OCI-LY3 (cell line): ENCODE measurements around the gene S100A7.

Experiments used
- H2AFZ ChIP-seq: fragments of 200-600, 300-600 bp; shearing (Covaris generic); 2 replicates; pipeline ENCODE4 v1.6.0; 2014; ENCODE audit warnings: antibody characterized with exemption, low read depth, low read length
- H3K27ac ChIP-seq: fragments of 200-600, 300-600 bp; sonication (generic); 2 replicates; pipeline ENCODE4 v1.5.1; 2014; ENCODE audit warnings: mild to moderate bottlenecking, low read length, moderate library complexity, mixed read lengths
- H3K27me3 ChIP-seq: fragments of 200-600, 300-600 bp; sonication (generic); 2 replicates; pipeline ENCODE4 v1.6.1; 2014; ENCODE audit warnings: low read depth, low read length, mixed read lengths
- H3K36me3 ChIP-seq: fragments of 200-600, 300-600 bp; sonication (generic); replicated peaks from 2 replicates; pipeline ENCODE3; 2014; ENCODE audit warnings: low read depth, low read length, mixed read lengths
- H3K4me1 ChIP-seq: fragments of 300-600, 200-600 bp; sonication (generic); 2 replicates; pipeline ENCODE4 v1.6.1; 2014; ENCODE audit warnings: low read length, mixed read lengths
- H3K4me2 ChIP-seq: fragments of 200-600, 300-600 bp; sonication (generic); 2 replicates; pipeline ENCODE4 v1.6.1; 2014; ENCODE audit warnings: low read length, mixed read lengths
- H3K4me3 ChIP-seq: fragments of 300-600, 200-600 bp; sonication (generic); 2 replicates; pipeline ENCODE4 v1.5.1; 2014; ENCODE audit warnings: antibody characterized with exemption, mild to moderate bottlenecking, low read length, moderate library complexity
- H3K79me2 ChIP-seq: fragments of 300-600, 200-600 bp; shearing (Covaris generic); 2 replicates; pipeline ENCODE4 v1.6.1; 2014; ENCODE audit warnings: mild to moderate bottlenecking, low read length, mixed read lengths
- H3K9ac ChIP-seq: fragments of 300-600, 200-600 bp; shearing (Covaris generic); 2 replicates; pipeline ENCODE4 v1.6.0; 2014; ENCODE audit warnings: mild to moderate bottlenecking, low read length, moderate library complexity
- H3K9me3 ChIP-seq: fragments of 200-600, 300-600 bp; shearing (Covaris generic); 2 replicates; pipeline ENCODE4 v1.6.1; 2014; ENCODE audit warnings: low read length, mixed read lengths; ENCODE audit not compliant: insufficient read depth
- H4K20me1 ChIP-seq: fragments of 200-600, 300-600 bp; sonication (generic); 2 replicates; pipeline ENCODE4 v1.6.1; 2016; ENCODE audit warnings: low read length, mixed read lengths; ENCODE audit not compliant: insufficient read depth
- CTCF ChIP-seq: fragments of 200-600, 300-600 bp; sonication (generic); IDR thresholded peaks from 2 replicates; pipeline ENCODE4 v1.5.1; 2014; ENCODE audit warnings: antibody characterized with exemption, low read length, low read depth
- EZH2phosphoT487 ChIP-seq: fragments of 200-600 bp; shearing (Covaris generic); IDR thresholded peaks from 2 replicates; pipeline ENCODE4 v1.6.1; 2018; ENCODE audit warnings: antibody characterized with exemption, mixed run types, low read depth

Gene S100A7

GRCh38 chr1:153460551-153460950 is at the start of gene S100A7:
TSS of gene S100A7 (minus strand) at chr1:153460651. CDS start at chr1:153459013, 1,638 bp downstream.
- Histone ChIP-seq H3K4me3 (no peak within 1 kb of the TSS), H3K36me3 (no peaks in the 10 kb centered on the region), H3K27me3 (peaks cover 70% of the 10 kb centered on the region), H3K4me2 (no peak within 1 kb of the TSS), H4K20me1 (peaks cover 5% of the 10 kb centered on the region; the same call in 1 of the 2 replicates), H3K4me1 (no peaks in the 10 kb centered on the region), H3K9ac (no peak within 1 kb of the TSS), H3K27ac (no peak within 1 kb of the TSS), H2AFZ (no peak within 1 kb of the TSS), H3K79me2 (no peaks in the 10 kb centered on the region), H3K9me3 (no peaks in the 10 kb centered on the region)
- TF ChIP-seq EZH2phosphoT487: no peak
- TF ChIP-seq CTCF: no peak

GRCh38 chr1:153509729-153510354 is 49.4 kb upstream of the S100A7 start:
- H3K9ac ChIP-seq: no peak overlapping the region
- H3K79me2 ChIP-seq: no peaks in the 10 kb centered on the region
- H3K4me1 ChIP-seq: peaks cover 11% of the 10 kb centered on the region
- no peak overlapping the region for H3K27ac ChIP-seq
- H4K20me1 ChIP-seq: no peaks in the 10 kb centered on the region
- no peak overlapping the region for H3K4me2 ChIP-seq
- no peak overlapping the region for H3K4me3 ChIP-seq
- H3K9me3 ChIP-seq: no peaks in the 10 kb centered on the region
- no peaks in the 10 kb centered on the region for H3K36me3 ChIP-seq
- TF ChIP-seq EZH2phosphoT487 (no peak), CTCF (peak; percentile 94)
- H3K27me3 ChIP-seq: no peaks in the 10 kb centered on the region
- H2AFZ ChIP-seq: no peak overlapping the region

- no peaks in the 10 kb centered on the region for H3K9me3 ChIP-seq
- TF ChIP-seq EZH2phosphoT487 (no peak), CTCF (no peak)
- H3K36me3 ChIP-seq: no peaks in the 10 kb centered on the region
- H2AFZ ChIP-seq: no peak overlapping the region
- H3K9ac ChIP-seq: no peak overlapping the region
- H3K4me2 ChIP-seq: no peak overlapping the region
- H4K20me1 ChIP-seq: no peaks in the 10 kb centered on the region
- H3K27me3 ChIP-seq: 0 out of 2 replicates have a peak, but pooled peaks cover 3% of the 10 kb centered on the region
- H3K27ac ChIP-seq: no peak overlapping the region
- no peak overlapping the region for H3K4me3 ChIP-seq
- peaks cover 11% of the 10 kb centered on the region for H3K4me1 ChIP-seq
- no peaks in the 10 kb centered on the region for H3K79me2 ChIP-seq
These were observed 48.6 kb upstream of the S100A7 start for GRCh38 chr1:153509036-153509435.

GRCh38 chr1:153507926-153508583 is 47.6 kb upstream of the S100A7 start:
- H3K4me2 ChIP-seq: no peak overlapping the region
- peaks cover 11% of the 10 kb centered on the region for H3K4me1 ChIP-seq
- no peaks in the 10 kb centered on the region for H3K36me3 ChIP-seq
- H3K9me3 ChIP-seq: no peaks in the 10 kb centered on the region
- TF ChIP-seq EZH2phosphoT487: no peak
- TF ChIP-seq CTCF: no peak
- H2AFZ ChIP-seq: no peak overlapping the region
- no peak overlapping the region for H3K4me3 ChIP-seq
- H3K9ac ChIP-seq: no peak overlapping the region
- H4K20me1 ChIP-seq: no peaks in the 10 kb centered on the region
- H3K27ac ChIP-seq: no peak overlapping the region
- no peaks in the 10 kb centered on the region for H3K79me2 ChIP-seq
- 0 out of 2 replicates have a peak, but pooled peaks cover 3% of the 10 kb centered on the region for H3K27me3 ChIP-seq
